Panc1 (cell line): ENCODE results near the gene PARVB.

Experiments used
- POLR2AphosphoS5 ChIP-seq: IDR thresholded peaks from 2 replicates; pipeline ENCODE4 v1.6.1; 2012; ENCODE audit warnings: mild to moderate bottlenecking, low read depth, low read length, moderate library complexity
- TF ChIP-seq, protein P1 (sequence below), 2 experiments: IDR thresholded peaks; 2 replicates each; pipeline ENCODE4 v1.6.1; 2011 to 2012; ENCODE audit warnings: low read depth in 2 of 2, control low read depth in 1 of 2, low read length in 1 of 2, mild to moderate bottlenecking in 1 of 2, moderate library complexity in 1 of 2; ENCODE audit not compliant: insufficient read depth in 1 of 2
- TF ChIP-seq, protein P2 (sequence below): fragments of 450-650 bp; IDR thresholded peaks from 2 replicates; pipeline ENCODE4 v1.5.1; 2017; ENCODE audit warnings: mild to moderate bottlenecking

DNA sequence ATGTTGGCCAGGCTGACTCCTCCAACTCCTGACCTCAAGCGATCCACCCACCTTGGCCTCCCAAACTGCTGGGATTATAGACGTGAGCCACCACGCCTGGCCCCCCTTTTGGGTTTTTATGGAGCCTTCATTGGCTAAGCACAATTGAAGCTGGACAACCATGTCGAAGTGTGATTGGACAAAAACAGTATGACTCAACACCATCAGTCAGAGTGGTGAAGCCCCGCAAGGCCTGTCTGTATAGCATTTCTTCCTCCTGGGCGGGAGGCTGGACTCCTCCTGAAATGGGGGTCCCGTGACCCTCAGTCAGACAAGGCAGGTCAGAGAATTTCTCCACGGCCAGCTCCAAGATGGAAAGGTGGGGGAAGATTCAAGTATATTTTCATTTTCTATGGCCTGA, 3.1 kb upstream of the PARVB start:
- TF ChIP-seq POLR2AphosphoS5: no peak
- TF ChIP-seq, protein P1, sequence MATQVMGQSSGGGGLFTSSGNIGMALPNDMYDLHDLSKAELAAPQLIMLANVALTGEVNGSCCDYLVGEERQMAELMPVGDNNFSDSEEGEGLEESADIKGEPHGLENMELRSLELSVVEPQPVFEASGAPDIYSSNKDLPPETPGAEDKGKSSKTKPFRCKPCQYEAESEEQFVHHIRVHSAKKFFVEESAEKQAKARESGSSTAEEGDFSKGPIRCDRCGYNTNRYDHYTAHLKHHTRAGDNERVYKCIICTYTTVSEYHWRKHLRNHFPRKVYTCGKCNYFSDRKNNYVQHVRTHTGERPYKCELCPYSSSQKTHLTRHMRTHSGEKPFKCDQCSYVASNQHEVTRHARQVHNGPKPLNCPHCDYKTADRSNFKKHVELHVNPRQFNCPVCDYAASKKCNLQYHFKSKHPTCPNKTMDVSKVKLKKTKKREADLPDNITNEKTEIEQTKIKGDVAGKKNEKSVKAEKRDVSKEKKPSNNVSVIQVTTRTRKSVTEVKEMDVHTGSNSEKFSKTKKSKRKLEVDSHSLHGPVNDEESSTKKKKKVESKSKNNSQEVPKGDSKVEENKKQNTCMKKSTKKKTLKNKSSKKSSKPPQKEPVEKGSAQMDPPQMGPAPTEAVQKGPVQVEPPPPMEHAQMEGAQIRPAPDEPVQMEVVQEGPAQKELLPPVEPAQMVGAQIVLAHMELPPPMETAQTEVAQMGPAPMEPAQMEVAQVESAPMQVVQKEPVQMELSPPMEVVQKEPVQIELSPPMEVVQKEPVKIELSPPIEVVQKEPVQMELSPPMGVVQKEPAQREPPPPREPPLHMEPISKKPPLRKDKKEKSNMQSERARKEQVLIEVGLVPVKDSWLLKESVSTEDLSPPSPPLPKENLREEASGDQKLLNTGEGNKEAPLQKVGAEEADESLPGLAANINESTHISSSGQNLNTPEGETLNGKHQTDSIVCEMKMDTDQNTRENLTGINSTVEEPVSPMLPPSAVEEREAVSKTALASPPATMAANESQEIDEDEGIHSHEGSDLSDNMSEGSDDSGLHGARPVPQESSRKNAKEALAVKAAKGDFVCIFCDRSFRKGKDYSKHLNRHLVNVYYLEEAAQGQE (IDR thresholded peaks at IDR 0.05; ENCODE audit: insufficient read depth in 1 of 2, low read depth in 2 of 2, low read length in 1 of 2): no peak
- TF ChIP-seq, protein P2, sequence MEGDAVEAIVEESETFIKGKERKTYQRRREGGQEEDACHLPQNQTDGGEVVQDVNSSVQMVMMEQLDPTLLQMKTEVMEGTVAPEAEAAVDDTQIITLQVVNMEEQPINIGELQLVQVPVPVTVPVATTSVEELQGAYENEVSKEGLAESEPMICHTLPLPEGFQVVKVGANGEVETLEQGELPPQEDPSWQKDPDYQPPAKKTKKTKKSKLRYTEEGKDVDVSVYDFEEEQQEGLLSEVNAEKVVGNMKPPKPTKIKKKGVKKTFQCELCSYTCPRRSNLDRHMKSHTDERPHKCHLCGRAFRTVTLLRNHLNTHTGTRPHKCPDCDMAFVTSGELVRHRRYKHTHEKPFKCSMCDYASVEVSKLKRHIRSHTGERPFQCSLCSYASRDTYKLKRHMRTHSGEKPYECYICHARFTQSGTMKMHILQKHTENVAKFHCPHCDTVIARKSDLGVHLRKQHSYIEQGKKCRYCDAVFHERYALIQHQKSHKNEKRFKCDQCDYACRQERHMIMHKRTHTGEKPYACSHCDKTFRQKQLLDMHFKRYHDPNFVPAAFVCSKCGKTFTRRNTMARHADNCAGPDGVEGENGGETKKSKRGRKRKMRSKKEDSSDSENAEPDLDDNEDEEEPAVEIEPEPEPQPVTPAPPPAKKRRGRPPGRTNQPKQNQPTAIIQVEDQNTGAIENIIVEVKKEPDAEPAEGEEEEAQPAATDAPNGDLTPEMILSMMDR: no peak
